ENCODE measurements around the gene COPZ2. TPM values are rescaled to one million over a fixed set of nuclear protein-coding genes. Genes with fewer than 3 reads are reported as not detected.
"Not testable (repeated sequence)": the region's sequence is repeated elsewhere in the genome, so short reads cannot be mapped to it uniquely, and the experiment has no call there.

The COPZ2 gene
- total RNA-seq, 2 experiments from 2014 or later = 3.6 to 4.1 TPM

DNA sequence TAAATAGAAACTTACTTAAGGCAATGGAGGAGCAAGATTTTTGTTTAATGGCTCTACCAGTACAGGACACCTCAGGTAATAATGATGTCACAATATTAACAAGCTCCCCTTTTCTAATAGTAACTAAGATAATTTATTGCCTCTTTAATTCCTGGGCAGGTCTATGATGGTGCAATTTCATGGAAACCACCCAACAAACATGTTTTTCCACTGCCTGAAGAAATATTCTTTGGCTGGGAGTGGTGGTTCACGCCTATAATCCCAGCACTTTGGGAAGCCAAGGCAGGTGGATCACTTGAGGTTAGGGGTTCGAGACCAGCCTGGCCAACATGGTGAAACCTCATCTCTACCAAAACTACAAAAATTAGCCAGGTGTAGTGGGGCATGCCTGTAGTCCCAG, 30.2 kb upstream of the COPZ2 start:
- ATAC-seq; POLR2A ChIA-PET; H3K27ac Mint-ChIP-seq; H3K4me1 Mint-ChIP-seq; intact Hi-C loops (cut with DNase I, micrococcal nuclease); DNase-seq; H3K4me3 Mint-ChIP-seq; H3K27me3 Mint-ChIP-seq; H3K9me3 Mint-ChIP-seq (ENCODE audit: low read depth): not testable (repeated sequence)
- CTCF ChIA-PET = interaction anchor here (0.7 to 4.4 kb wide), 20 partner anchors 9 to 175 kb away, joined by 3 to 33 read pairs (median 4); no protein-coding TSS in a partner anchor
- H3K36me3 Mint-ChIP-seq (ENCODE audit: low read depth) = peaks cover 40% of the 10 kb centered on the region

- Mint-ChIP-seq H3K4me1 (peaks cover 2% of the 10 kb centered on the region), H3K27me3 (no peaks in the 10 kb centered on the region), H3K36me3 (ENCODE audit: low read depth) (peaks cover 44% of the 10 kb centered on the region), H3K4me3 (no peak overlapping the region), H3K27ac (no peak overlapping the region), H3K9me3 (ENCODE audit: low read depth) (no peaks in the 10 kb centered on the region)
- CTCF ChIA-PET = interaction anchor here (0.7 to 4.4 kb wide), 9 partner anchors 9 to 119 kb away, joined by 3 to 33 read pairs (median 6); no protein-coding TSS in a partner anchor
- POLR2A ChIA-PET = no interaction called here
- ATAC-seq (no peak), DNase-seq (no peak)
- intact Hi-C loops (cut with DNase I, micrococcal nuclease) = no loop called here
Measured at GRCh38 chr17:48067245-48067644, 29.6 kb upstream of the COPZ2 start.

GRCh38 chr17:48066656-48067055, 29.1 kb upstream of the COPZ2 start:
- intact Hi-C loops (cut with DNase I, micrococcal nuclease) = no loop called here
- Mint-ChIP-seq H3K36me3 (ENCODE audit: low read depth) (peaks cover 44% of the 10 kb centered on the region), H3K4me1 (peaks cover 2% of the 10 kb centered on the region), H3K4me3 (no peak overlapping the region), H3K9me3 (ENCODE audit: low read depth) (no peaks in the 10 kb centered on the region), H3K27me3 (no peaks in the 10 kb centered on the region), H3K27ac (peak overlapping the region; percentile 38)
- ChIA-PET CTCF (interaction anchor here (1.0 to 4.4 kb wide), 6 partner anchors 8 to 67 kb away, joined by 3 to 33 read pairs (median 5); no protein-coding TSS in a partner anchor), POLR2A (interaction anchor here (0.6 kb wide), 1 partner anchor 51 kb away, joined by 3 read pairs; no protein-coding TSS in a partner anchor)
- DNase-seq (no peak), ATAC-seq (no peak)

- H3K9me3 Mint-ChIP-seq (ENCODE audit: low read depth) = no peaks in the 10 kb centered on the region
- ChIA-PET POLR2A (interaction anchor here (0.6 kb wide), 1 partner anchor 51 kb away, joined by 3 read pairs; no protein-coding TSS in a partner anchor), CTCF (interaction anchor here (1.0 to 4.4 kb wide), 5 partner anchors 13 to 67 kb away, joined by 3 to 33 read pairs (median 5); no protein-coding TSS in a partner anchor)
- no peak overlapping the region for H3K4me3 Mint-ChIP-seq
- intact Hi-C loops (cut with DNase I, micrococcal nuclease) = no loop called here
- no peak overlapping the region for H3K27ac Mint-ChIP-seq
- H3K4me1 Mint-ChIP-seq = peaks cover 2% of the 10 kb centered on the region
- no peaks in the 10 kb centered on the region for H3K27me3 Mint-ChIP-seq
- DNase-seq (no peak), ATAC-seq (no peak)
- peaks cover 44% of the 10 kb centered on the region for H3K36me3 Mint-ChIP-seq (ENCODE audit: low read depth)
Measured at GRCh38 chr17:48066192-48066591, 28.6 kb upstream of the COPZ2 start.

DNA sequence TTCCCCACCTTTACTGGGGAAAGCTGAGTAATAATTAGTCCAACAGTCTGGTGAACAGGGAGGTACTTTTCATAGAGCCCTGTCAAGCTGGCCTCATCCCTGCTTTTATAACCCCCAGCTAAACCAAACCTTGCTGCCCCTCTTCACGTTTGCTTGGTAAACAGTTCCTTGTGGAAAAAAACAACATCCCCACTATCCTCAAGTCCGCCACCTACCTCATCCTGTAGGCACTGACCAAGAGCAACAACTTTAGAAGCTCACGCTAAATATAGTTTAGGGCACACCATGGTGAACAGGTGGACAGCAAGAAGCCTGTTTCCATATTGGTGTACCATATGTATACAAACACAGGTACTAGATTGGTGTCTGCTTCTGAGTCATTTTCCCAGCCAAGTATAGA, 27.0 kb upstream of the COPZ2 start:
- no peak for ATAC-seq
- Mint-ChIP-seq H3K27me3 (no peaks in the 10 kb centered on the region), H3K4me1 (peaks cover 2% of the 10 kb centered on the region), H3K4me3 (no peak overlapping the region), H3K27ac (peak overlapping the region; percentile 34), H3K9me3 (ENCODE audit: low read depth) (no peaks in the 10 kb centered on the region), H3K36me3 (ENCODE audit: low read depth) (peaks cover 52% of the 10 kb centered on the region)
- DNase-seq = no peak
- ChIA-PET POLR2A (no interaction called here), CTCF (interaction anchor here (0.5 to 1.6 kb wide), 5 partner anchors 17 to 47 kb away, joined by 3 to 9 read pairs (median 3); no protein-coding TSS in a partner anchor)
- intact Hi-C loops (cut with DNase I, micrococcal nuclease) = no loop called here

- ChIA-PET CTCF (interaction anchor here (1.0 to 2.0 kb wide), 3 partner anchors 18 to 37 kb away, joined by 3 to 5 read pairs (median 4); no protein-coding TSS in a partner anchor), POLR2A (no interaction called here)
- Mint-ChIP-seq H3K9me3 (ENCODE audit: low read depth) (no peaks in the 10 kb centered on the region), H3K4me3 (no peak overlapping the region), H3K27me3 (no peaks in the 10 kb centered on the region), H3K4me1 (peaks cover 2% of the 10 kb centered on the region), H3K27ac (peak overlapping the region; percentile 42), H3K36me3 (ENCODE audit: low read depth) (peaks cover 68% of the 10 kb centered on the region)
- ATAC-seq (no peak), DNase-seq (no peak)
- intact Hi-C loops (cut with DNase I, micrococcal nuclease) = no loop called here
Measured at GRCh38 chr17:48062273-48062672, 24.7 kb upstream of the COPZ2 start.

GRCh38 chr17:48060249-48060648, 22.7 kb upstream of the COPZ2 start:
- CTCF ChIA-PET = interaction anchor here (1.0 to 2.3 kb wide), 4 partner anchors 8 to 19 kb away, joined by 3 to 10 read pairs (median 4); no protein-coding TSS in a partner anchor
- Mint-ChIP-seq H3K36me3 (ENCODE audit: low read depth) (peaks cover 77% of the 10 kb centered on the region), H3K9me3 (ENCODE audit: low read depth) (no peaks in the 10 kb centered on the region), H3K27me3 (no peaks in the 10 kb centered on the region), H3K27ac (peak overlapping the region; percentile 49), H3K4me3 (no peak overlapping the region), H3K4me1 (peaks cover 18% of the 10 kb centered on the region)
- intact Hi-C loops (cut with DNase I, micrococcal nuclease) = no loop called here
- POLR2A ChIA-PET = interaction anchor here (1.1 kb wide), 1 partner anchor 12 kb away, joined by 4 read pairs; the partner anchor contains the start of gene NFE2L1
- no peak for DNase-seq
- no peak for ATAC-seq

- DNase-seq = no peak
- ChIA-PET POLR2A (interaction anchor here (2.4 kb wide), 1 partner anchor 10 kb away, joined by 11 read pairs; the partner anchor contains the start of gene NFE2L1), CTCF (interaction anchor here (1.9 to 5.1 kb wide), 4 partner anchors 10 to 33 kb away, joined by 5 to 21 read pairs (median 13); no protein-coding TSS in a partner anchor)
- Mint-ChIP-seq H3K27ac (peak overlapping the region; percentile 68), H3K27me3 (no peaks in the 10 kb centered on the region), H3K4me3 (no peak overlapping the region), H3K36me3 (ENCODE audit: low read depth) (peaks cover 71% of the 10 kb centered on the region), H3K9me3 (ENCODE audit: low read depth) (no peaks in the 10 kb centered on the region), H3K4me1 (peaks cover 20% of the 10 kb centered on the region)
- no peak for ATAC-seq
- intact Hi-C loops (cut with DNase I, micrococcal nuclease) = no loop called here
Measured at GRCh38 chr17:48059125-48059668, 21.6 kb upstream of the COPZ2 start.

DNA sequence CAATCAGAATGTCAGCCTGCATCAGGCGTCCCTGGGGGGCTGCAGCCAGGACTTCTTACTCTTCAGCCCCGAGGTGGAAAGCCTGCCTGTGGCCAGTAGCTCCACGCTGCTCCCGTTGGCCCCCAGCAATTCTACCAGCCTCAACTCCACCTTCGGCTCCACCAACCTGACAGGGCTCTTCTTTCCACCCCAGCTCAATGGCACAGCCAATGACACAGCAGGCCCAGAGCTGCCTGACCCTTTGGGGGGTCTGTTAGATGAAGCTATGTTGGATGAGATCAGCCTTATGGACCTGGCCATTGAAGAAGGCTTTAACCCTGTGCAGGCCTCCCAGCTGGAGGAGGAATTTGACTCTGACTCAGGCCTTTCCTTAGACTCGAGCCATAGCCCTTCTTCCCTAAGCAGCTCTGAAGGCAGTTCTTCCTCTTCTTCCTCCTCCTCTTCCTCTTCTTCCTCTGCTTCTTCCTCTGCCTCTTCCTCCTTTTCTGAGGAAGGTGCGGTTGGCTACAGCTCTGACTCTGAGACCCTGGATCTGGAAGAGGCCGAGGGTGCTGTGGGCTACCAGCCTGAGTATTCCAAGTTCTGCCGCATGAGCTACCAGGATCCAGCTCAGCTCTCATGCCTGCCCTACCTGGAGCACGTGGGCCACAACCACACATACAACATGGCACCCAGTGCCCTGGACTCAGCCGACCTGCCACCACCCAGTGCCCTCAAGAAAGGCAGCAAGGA, 21.0 kb upstream of the COPZ2 start:
- intact Hi-C loops (cut with DNase I, micrococcal nuclease) = no loop called here
- no peak for DNase-seq
- ChIA-PET CTCF (interaction anchor here (0.9 to 5.1 kb wide), 7 partner anchors 9 to 80 kb away, joined by 3 to 21 read pairs (median 7); no protein-coding TSS in a partner anchor), POLR2A (interaction anchor here (0.6 to 2.4 kb wide), 2 partner anchors 10 to 37 kb away, joined by 3 to 11 read pairs; partner anchors contain the start of gene NFE2L1)
- no peaks in the 10 kb centered on the region for H3K27me3 Mint-ChIP-seq
- H3K4me3 Mint-ChIP-seq = no peak overlapping the region
- H3K4me1 Mint-ChIP-seq = peaks cover 25% of the 10 kb centered on the region
- H3K9me3 Mint-ChIP-seq (ENCODE audit: low read depth) = no peaks in the 10 kb centered on the region
- no peak for ATAC-seq
- H3K36me3 Mint-ChIP-seq (ENCODE audit: low read depth) = peaks cover 69% of the 10 kb centered on the region
- H3K27ac Mint-ChIP-seq = peak overlapping the region; percentile 68

DNA sequence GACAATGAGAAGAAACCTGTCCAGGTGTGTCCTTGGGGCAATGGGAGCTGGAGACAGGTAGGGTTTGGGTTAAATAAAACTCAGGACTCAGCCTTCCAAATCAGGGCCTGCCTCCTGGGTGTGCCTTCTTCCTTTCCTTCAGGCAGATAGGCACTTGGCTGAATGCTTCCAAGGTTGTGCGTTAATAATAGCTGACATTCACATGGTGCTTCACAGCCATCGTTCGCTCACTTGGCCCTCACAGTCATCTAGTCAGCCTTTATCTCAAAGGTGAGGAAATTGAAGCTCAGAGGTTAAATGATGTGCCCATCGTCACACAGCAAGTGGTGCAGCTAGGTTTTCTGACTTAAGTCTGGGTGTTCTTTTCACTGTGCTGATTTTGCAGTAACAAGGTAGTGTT, 20.0 kb upstream of the COPZ2 start:
- H3K4me3 Mint-ChIP-seq = no peak overlapping the region
- no peaks in the 10 kb centered on the region for H3K27me3 Mint-ChIP-seq
- intact Hi-C loops (cut with DNase I, micrococcal nuclease) = no loop called here
- H3K9me3 Mint-ChIP-seq (ENCODE audit: low read depth) = no peaks in the 10 kb centered on the region
- ChIA-PET CTCF (interaction anchor here (1.0 to 5.1 kb wide), 7 partner anchors 11 to 111 kb away, joined by 3 to 21 read pairs (median 4); no protein-coding TSS in a partner anchor), POLR2A (interaction anchor here (2.4 kb wide), 1 partner anchor 9 kb away, joined by 11 read pairs; the partner anchor contains the start of gene NFE2L1)
- H3K4me1 Mint-ChIP-seq = peaks cover 32% of the 10 kb centered on the region
- DNase-seq = no peak
- H3K27ac Mint-ChIP-seq = peak overlapping the region; percentile 99
- no peak for ATAC-seq
- peaks cover 73% of the 10 kb centered on the region for H3K36me3 Mint-ChIP-seq (ENCODE audit: low read depth)

GRCh38 chr17:48056879-48057278, 19.3 kb upstream of the COPZ2 start:
- Mint-ChIP-seq H3K4me1 (peaks cover 40% of the 10 kb centered on the region), H3K36me3 (ENCODE audit: low read depth) (peaks cover 75% of the 10 kb centered on the region), H3K4me3 (peak overlapping the region; percentile 48), H3K9me3 (ENCODE audit: low read depth) (no peaks in the 10 kb centered on the region), H3K27ac (peak overlapping the region; percentile 99), H3K27me3 (no peaks in the 10 kb centered on the region)
- intact Hi-C loops (cut with DNase I, micrococcal nuclease) = no loop called here
- ChIA-PET CTCF (interaction anchor here (0.6 to 5.1 kb wide), 7 partner anchors 11 to 974 kb away, joined by 3 to 21 read pairs (median 5); no protein-coding TSS in a partner anchor), POLR2A (interaction anchor here (0.6 kb wide), 1 partner anchor 407 kb away, joined by 3 read pairs; the partner anchor contains the start of gene KPNB1)
- no peak for DNase-seq
- ATAC-seq = no peak

All from activated CD4-positive, alpha-beta T cell treated with anti-CD3 and anti-CD28 coated beads for 36 hours (primary cell).